ENCODE measurements around the gene PSMB11. TPM values are rescaled to one million over a fixed set of nuclear protein-coding genes. Genes with fewer than 3 reads are reported as not detected.

PSMB11 gene
- total RNA-seq, 1 donor from 2014 or later: not detected

- H3K36me3 Mint-ChIP-seq: peaks cover 16% of the 10 kb centered on the region
- H3K36me3 ChIP-seq: no peaks in the 10 kb centered on the region
- no peak overlapping the region for H3K27ac Mint-ChIP-seq
- H3K9me3 Mint-ChIP-seq: no peaks in the 10 kb centered on the region
- H3K4me1 ChIP-seq: peaks cover 14% of the 10 kb centered on the region
- H3K79me2 ChIP-seq (ENCODE audit: low read depth): no peaks in the 10 kb centered on the region
- no peak overlapping the region for H3K27ac ChIP-seq
- H3K27me3 Mint-ChIP-seq (ENCODE audit: insufficient read depth, low read depth): peaks cover 10% of the 10 kb centered on the region
- no peak overlapping the region for H3K9ac ChIP-seq
- TF ChIP-seq EZH2 (IDR thresholded peaks at IDR 0.05): no peak
- TF ChIP-seq EZH2phosphoT487 (IDR thresholded peaks at IDR 0.05): no peak
- no peak for TF ChIP-seq CTCF (IDR thresholded peaks at IDR 0.05)
- no peak overlapping the region for H3K4me2 ChIP-seq
- no peaks in the 10 kb centered on the region for H3K27me3 ChIP-seq
- no peak overlapping the region for H3K4me3 Mint-ChIP-seq
- no peaks in the 10 kb centered on the region for H3F3A ChIP-seq (ENCODE audit: low read depth)
- H4K20me1 ChIP-seq (ENCODE audit: low read depth): no peaks in the 10 kb centered on the region
- H3K4me1 Mint-ChIP-seq: peaks cover 15% of the 10 kb centered on the region
- no peak overlapping the region for H3K4me3 ChIP-seq
- H2AFZ ChIP-seq (replicated peaks): no peak overlapping the region
- DNase-seq (ENCODE audit: low spot score): no peak
- H3K9me3 ChIP-seq (ENCODE audit: low read depth): no peaks in the 10 kb centered on the region
Observed at GRCh38 chr14:23047751-23048693, 6.0 kb downstream of the PSMB11 start.

- H3K4me1 ChIP-seq: peaks cover 7% of the 10 kb centered on the region
- no peaks in the 10 kb centered on the region for H4K20me1 ChIP-seq (ENCODE audit: low read depth)
- peaks cover 23% of the 10 kb centered on the region for H3K36me3 Mint-ChIP-seq
- H3K4me3 Mint-ChIP-seq: no peak overlapping the region
- H3K27me3 ChIP-seq: no peaks in the 10 kb centered on the region
- DNase-seq (ENCODE audit: low spot score): no peak
- peaks cover 12% of the 10 kb centered on the region for H3K27me3 Mint-ChIP-seq (ENCODE audit: insufficient read depth, low read depth)
- H3K4me2 ChIP-seq: no peak overlapping the region
- no peaks in the 10 kb centered on the region for H3K36me3 ChIP-seq
- H2AFZ ChIP-seq (replicated peaks): no peak overlapping the region
- peaks cover 7% of the 10 kb centered on the region for H3K4me1 Mint-ChIP-seq
- no peak overlapping the region for H3K27ac Mint-ChIP-seq
- no peaks in the 10 kb centered on the region for H3K9me3 Mint-ChIP-seq
- H3K9me3 ChIP-seq (ENCODE audit: low read depth): no peaks in the 10 kb centered on the region
- H3K27ac ChIP-seq: no peak overlapping the region
- H3K79me2 ChIP-seq (ENCODE audit: low read depth): no peaks in the 10 kb centered on the region
- H3K9ac ChIP-seq: no peak overlapping the region
- H3K4me3 ChIP-seq: no peak overlapping the region
- TF ChIP-seq EZH2phosphoT487 (IDR thresholded peaks at IDR 0.05) (no peak), EZH2 (IDR thresholded peaks at IDR 0.05) (no peak), CTCF (IDR thresholded peaks at IDR 0.05) (no peak)
- no peaks in the 10 kb centered on the region for H3F3A ChIP-seq (ENCODE audit: low read depth)
Observed at GRCh38 chr14:23049011-23049410, 7.0 kb downstream of the PSMB11 start.

GRCh38 chr14:23051141-23052057 lies 9.4 kb downstream of the PSMB11 start:
- no peak overlapping the region for H2AFZ ChIP-seq (replicated peaks)
- peaks cover 7% of the 10 kb centered on the region for H3K79me2 ChIP-seq (ENCODE audit: low read depth)
- peaks cover 9% of the 10 kb centered on the region for H3K4me1 Mint-ChIP-seq
- H3K4me3 Mint-ChIP-seq: no peak overlapping the region
- peaks cover 15% of the 10 kb centered on the region for H4K20me1 ChIP-seq (ENCODE audit: low read depth)
- H3K27me3 ChIP-seq: no peaks in the 10 kb centered on the region
- no peaks in the 10 kb centered on the region for H3K36me3 ChIP-seq
- peaks cover 5% of the 10 kb centered on the region for H3K4me1 ChIP-seq
- H3K27ac ChIP-seq: no peak overlapping the region
- H3K9ac ChIP-seq: no peak overlapping the region
- H3K4me2 ChIP-seq: no peak overlapping the region
- no peaks in the 10 kb centered on the region for H3K9me3 ChIP-seq (ENCODE audit: low read depth)
- peaks cover 27% of the 10 kb centered on the region for H3K36me3 Mint-ChIP-seq
- no peak overlapping the region for H3K4me3 ChIP-seq
- H3K27me3 Mint-ChIP-seq (ENCODE audit: insufficient read depth, low read depth): peaks cover 7% of the 10 kb centered on the region
- no peak overlapping the region for H3K27ac Mint-ChIP-seq
- no peak for TF ChIP-seq EZH2phosphoT487 (IDR thresholded peaks at IDR 0.05)
- TF ChIP-seq CTCF (IDR thresholded peaks at IDR 0.05): no peak
- no peaks in the 10 kb centered on the region for H3K9me3 Mint-ChIP-seq
- no peak for DNase-seq (ENCODE audit: low spot score)
- no peaks in the 10 kb centered on the region for H3F3A ChIP-seq (ENCODE audit: low read depth)

Data from neural progenitor cell (in vitro differentiated cells).